Fibroblast of mammary gland (primary cell): Measurements from ENCODE around the gene VSIR.

Experiments
- DNase-seq: peaks from one replicate; pipeline ENCODE4 v3.0.0-alpha.2; 2010; ENCODE audit warnings: low read depth
- H3K4me3 ChIP-seq: 2 replicates; pipeline ENCODE4 v1.5.1; 2011; ENCODE audit warnings: low read depth, mild to moderate bottlenecking, low read length, moderate library complexity; ENCODE audit not compliant: control insufficient read depth
- CTCF ChIP-seq: conservative IDR thresholded peaks from 2 replicates; pipeline ENCODE4 v1.5.1; 2011; ENCODE audit warnings: low read depth, low read length, inconsistent platforms; ENCODE audit not compliant: control insufficient read depth, insufficient read depth

The VSIR gene

GRCh38 chr10:71789871-71790270, 16.6 kb upstream of the VSIR start:
- DNase-seq = no peak
- no peak for TF ChIP-seq CTCF
- H3K4me3 ChIP-seq = no peak overlapping the region

GRCh38 chr10:71788954-71789353, 15.6 kb upstream of the VSIR start:
- H3K4me3 ChIP-seq = no peak overlapping the region
- no peak for TF ChIP-seq CTCF
- DNase-seq = no peak

GRCh38 chr10:71784679-71785272, 11.5 kb upstream of the VSIR start:
- DNase-seq = no peak
- no peak for TF ChIP-seq CTCF
- no peak overlapping the region for H3K4me3 ChIP-seq

- TF ChIP-seq CTCF = no peak
- H3K4me3 ChIP-seq = no peak overlapping the region
- DNase-seq = no peak
Measured at GRCh38 chr10:71783917-71784678, 10.8 kb upstream of the VSIR start.

- TF ChIP-seq CTCF = no peak
- DNase-seq = no peak
- H3K4me3 ChIP-seq = no peak overlapping the region
Measured at GRCh38 chr10:71782917-71783490, 9.7 kb upstream of the VSIR start.

- no peak for DNase-seq
- no peak for TF ChIP-seq CTCF
Measured at GRCh38 chr10:71782221-71782916, 9.0 kb upstream of the VSIR start.

More at GRCh38 chr10:71782221-71782916, 9.0 kb upstream of the VSIR start:
- H3K4me3 ChIP-seq = no peak overlapping the region
